MV-4-11 (cell line): ENCODE measurements around the gene KDSR.
A peak's percentile ranks its signal among the peaks of the same experiment; 100 is the strongest.

Source experiments
- DNase-seq: peaks from one replicate; lab custom pipeline; 2025; lab: John Stamatoyannopoulos, UW

Gene KDSR, protein sequence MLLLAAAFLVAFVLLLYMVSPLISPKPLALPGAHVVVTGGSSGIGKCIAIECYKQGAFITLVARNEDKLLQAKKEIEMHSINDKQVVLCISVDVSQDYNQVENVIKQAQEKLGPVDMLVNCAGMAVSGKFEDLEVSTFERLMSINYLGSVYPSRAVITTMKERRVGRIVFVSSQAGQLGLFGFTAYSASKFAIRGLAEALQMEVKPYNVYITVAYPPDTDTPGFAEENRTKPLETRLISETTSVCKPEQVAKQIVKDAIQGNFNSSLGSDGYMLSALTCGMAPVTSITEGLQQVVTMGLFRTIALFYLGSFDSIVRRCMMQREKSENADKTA

DNA sequence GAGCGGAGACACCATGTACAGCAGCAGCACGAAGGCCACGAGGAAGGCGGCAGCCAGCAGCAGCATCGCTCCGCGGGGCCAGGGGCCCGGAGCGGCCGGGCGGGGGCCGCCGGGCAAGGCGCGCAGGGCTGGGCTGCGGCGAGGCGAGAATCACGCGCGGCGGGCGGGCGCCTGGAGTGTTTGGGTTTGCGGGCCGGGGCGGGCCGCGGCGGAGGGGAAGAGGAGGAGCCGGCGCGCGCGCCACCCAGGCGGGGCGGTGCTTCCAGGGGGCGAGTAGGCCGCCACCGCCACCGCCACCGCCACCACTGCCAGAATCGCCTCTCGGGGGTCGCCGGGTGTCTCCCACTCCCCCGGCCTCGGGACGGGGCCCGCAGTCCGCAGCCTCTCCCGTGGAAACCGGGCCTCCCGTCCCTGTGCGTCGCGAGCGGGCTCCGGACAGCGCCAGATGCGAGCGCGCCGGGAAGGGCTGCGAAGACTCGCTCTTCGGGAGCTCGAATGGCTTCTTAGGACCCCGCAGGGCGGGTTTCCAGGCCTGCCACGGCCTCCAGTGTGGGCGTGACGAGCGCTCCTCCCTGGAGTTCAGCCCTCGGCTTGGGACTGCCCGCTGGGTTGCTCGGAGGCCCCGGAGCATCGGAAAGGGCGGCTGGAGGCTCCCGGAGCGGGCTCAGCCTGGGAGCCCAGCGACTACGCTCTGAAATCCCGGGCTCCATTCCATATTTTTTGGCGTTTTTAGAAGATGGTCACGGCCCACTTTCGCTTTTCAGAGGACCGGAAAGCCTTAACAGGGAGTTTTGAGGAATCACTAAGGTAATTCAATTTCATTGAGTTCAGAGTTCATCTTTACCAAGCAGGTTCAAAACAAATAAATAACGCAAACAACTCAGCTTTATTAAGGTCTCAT, at the start of gene KDSR:
Gene KDSR (minus strand): TSS at position 154 of the 901 bp plus-strand sequence. CDS start 88 bp downstream, at position 66.
- DNase-seq: peak; percentile 93

DNA sequence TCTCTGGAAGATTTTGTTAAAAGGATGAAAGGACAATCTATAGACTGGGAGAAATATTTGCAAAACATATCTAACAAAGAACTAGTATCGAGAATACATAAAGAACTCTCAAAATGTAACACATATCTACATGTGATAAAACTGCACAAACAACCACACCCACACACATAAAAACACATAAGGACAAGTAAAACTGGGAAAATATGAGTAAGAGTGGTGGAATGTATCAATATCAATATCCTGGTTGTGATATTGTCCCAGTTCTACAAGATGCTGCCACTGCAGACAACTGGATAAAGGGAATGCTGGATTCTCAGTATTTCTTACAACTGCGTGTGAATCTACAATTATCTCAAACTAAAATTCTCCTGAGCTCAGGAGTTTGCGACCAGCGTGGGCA, 45.9 kb upstream of the KDSR start:
- no peak for DNase-seq

DNA sequence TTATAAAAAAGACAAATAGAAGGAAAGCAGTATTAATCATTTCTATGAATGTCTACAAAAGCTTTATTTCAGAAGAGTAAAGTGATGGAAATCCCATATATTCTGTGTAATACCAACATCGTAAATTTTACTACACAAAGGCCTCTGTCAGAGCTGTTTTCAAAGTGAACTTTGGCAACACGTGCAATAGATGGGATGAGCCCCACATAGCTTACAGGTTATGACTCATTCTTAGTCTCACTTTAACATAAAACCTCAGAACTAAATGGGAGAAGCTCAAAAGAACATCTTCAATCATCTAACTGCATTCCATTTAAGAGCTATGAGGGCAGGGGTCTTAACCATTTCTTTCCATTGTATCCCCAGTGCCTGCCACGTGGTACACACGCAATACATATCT, 43.8 kb upstream of the KDSR start:
- DNase-seq: peak; percentile 68

DNA sequence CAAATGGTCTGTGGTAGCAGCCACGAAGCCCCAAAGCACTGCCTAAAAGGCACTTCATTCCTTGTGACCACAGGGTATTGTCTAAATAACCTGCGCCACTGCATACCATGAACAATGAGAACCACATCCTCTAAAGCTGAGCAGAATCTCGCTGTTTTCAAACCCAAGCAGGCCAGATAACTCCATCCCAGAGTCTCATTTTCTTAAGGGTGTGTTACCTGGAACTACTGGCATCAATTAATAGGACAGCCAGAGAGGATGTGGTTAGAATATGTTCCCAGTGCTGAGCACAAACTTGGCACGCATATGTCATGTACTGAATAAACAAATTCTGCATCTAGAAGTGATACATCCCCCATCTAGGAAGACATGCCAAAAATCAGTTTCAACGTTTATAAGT, 42.3 kb upstream of the KDSR start:
- DNase-seq: no peak

DNA sequence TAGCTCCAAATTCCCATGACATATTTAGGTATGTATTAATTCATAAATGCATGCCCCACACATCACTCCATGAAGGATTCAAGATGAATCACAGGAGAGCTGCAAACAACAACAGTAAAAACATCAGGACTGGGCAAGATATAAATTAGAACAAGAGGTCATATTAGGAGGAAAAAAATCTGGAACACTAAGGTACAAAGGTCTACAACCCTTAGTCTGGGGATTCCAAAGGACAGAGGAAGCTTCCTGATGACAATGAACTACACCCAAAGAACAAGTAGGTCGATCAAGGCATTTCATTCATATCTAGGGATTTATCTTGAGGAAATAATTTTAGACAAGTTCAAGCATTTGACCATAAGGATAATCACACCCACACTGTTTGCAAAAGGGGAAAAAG, 40.7 kb upstream of the KDSR start:
- DNase-seq: no peak

DNA sequence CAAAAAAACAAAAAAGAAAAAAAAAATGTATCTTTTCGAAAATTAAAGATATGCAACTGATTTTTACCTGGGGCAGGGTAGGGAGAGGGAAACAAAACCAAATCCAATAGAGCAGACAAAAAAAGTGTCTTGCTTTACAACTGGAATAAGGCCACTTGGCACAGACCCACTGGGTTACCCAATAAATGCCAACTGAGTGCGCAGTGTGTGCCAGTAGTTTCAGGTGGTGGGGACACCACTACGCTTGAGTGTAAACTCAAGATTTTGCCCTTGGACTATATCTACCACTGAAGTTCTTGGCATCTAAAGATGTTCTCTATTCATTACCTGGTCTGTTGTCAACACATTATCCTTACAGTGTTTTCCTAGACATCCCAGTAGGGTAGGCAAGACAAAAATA, 39.0 kb upstream of the KDSR start:
- DNase-seq: no peak

DNA sequence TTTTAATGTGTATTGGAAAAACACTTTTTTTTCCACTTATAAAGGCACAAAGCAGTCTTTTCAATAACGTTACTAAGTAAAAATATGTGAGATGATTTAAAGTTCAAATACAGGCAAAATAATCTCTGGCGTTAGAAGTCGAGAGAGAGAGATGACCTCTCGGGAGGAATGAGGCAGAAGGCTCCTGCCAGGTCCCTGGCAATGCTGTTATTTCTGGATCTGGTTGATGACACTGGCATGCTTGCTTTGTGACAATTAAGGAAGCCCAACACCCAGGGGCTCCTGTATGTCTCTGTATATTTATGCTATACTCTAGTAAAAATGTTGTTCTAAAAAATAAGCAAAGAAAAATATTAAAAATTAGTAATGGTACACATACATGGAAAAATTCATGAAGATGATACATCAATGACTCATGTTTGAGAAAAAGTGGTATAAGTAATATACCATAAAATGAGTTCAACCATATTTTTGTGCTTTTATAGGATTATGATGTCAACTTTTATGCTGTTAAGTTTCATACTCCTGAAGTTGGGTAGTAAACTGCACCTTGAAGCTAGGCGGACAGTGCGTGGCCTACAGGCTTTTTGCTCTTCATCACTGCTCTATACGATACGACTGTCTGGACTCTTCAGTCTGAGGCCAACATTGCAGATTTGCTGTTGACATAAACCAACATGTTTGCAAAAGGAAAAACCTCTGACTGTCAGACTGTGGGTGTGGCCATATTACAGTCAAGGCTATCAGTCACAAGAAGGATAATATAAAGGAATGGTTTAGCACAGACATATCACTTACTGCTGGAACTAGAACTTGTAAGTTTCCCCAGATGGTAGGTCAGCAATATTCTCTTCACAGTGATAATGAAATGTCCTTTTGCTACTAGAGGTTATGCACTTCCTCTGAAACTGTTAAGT, 35.5 kb upstream of the KDSR start:
- no peak for DNase-seq

DNA sequence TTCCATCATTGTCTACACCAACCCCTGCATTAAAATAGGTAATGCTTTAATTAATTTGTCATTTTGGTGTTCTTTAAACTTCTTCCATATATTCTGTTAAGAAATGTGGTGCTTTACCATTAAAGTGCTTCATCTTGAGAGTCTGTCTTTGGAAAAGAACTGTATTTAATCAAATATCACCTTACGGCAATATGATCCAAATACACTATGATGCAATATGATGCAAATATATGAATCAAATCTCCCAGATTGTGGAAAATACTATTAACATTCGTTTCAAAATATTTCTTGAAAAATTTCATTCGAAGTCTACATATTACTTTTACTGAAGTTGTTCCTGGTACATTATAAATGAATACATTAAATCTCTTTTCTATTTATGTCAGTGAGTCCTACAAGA, 32.3 kb upstream of the KDSR start:
- no peak for DNase-seq

DNA sequence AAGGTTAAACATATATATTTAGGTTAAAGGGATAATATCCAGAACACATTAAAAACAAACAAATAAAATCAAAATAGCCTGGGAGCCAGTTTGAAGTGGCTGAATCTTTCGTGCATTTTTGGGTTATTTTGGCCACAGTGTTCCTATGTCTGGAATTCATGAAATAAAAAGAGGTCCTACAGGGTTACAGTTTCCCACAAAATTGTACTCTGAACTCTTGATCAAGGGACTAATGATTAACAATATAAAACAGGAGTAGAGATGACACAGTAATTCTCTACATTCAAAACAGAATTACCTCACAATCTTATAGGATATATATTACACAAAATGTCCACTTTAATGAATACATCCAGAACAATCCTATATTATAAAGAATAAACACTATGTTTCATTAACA, 30.3 kb upstream of the KDSR start:
- no peak for DNase-seq

DNA sequence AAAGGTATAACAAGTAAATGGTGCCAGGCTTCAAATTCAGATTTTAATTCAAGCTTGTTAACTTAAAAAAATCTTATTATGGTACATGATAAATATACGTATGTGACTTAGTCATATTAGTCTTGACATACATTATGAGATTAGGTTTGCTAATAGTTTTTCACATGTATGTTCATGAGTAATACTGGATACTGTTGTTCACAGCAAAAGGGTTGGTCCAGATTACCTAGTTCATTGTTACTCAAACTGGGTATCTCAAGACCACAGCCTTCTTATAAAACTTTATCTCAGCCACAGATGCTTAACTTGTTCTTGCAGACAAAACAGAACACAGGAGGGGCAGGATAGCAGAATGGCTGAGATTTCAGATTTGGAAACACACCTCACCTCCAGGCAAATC, 28.5 kb upstream of the KDSR start:
- no peak for DNase-seq

DNA sequence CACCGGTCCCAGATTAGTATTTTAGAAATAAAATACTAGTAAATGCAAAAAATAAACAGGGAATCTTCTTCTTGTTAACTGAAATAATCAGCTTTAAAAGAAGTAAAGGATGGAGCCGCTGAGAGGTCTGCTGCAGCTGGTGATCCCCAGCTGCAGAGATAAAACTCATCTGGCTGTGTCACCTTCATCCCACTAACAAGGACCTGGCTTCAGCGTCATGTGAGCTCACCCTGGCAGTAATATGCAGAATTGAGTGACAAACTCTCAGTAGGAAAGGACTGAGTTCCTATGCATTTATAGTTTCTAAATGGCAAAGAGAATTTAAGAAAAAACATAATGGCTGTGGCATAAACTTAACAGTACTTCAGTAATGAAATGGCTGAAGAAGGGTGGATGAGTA, 27.9 kb upstream of the KDSR start:
- DNase-seq: no peak

DNA sequence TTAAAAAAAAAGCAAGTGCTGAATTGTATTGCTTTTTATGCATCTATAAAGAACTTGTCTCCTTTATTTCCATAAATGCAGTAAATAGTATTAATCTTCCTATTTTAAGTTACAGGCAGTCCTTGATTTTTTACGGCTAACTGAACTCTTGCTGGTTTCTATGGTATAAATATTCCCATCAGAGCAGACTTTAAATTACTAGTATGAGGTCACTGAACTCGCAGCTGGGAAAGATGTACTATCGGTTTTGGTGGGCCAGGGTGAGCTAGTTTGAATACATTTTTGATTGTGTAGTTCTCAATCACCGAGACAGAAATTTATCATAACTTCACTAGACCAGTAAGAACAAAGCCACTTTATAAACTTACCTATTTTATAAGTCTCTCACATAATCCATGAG, 20.9 kb upstream of the KDSR start:
- DNase-seq: no peak

DNA sequence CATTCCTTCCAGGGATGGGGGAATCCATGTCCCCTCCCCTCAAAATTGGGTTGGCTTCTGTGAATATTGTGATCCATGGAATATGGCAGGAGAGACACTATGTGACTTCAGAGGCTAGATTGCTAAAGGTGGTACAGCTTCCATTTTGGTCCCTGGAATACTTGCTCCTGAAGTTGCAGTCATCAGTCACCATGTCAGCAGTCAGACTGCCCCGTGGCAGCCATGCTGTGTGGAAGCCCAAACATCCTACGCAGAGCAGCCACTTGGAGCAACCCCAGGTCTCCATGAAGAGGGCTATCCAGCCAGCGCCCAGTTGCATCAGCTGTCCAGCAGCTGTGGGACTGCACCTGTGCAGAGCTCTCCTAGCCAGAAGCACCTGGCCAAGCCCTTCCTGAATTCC, 15.8 kb upstream of the KDSR start:
- DNase-seq: no peak

DNA sequence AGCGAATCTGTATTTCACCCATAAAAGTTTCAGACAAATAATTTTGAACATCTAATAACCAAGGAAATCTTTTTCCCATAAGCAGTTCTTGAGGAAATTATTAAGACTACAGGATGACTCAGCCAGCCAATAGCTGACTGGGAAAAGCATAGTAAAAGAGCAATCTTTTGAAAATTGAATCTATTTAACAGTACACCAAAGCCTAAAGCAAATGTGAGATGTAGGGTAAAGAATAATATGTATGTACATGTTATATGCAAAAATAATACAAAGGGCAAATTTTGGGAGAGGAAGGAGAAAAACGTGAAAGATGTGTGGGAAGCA, 12.6 kb upstream of the KDSR start:
- no peak for DNase-seq

DNA sequence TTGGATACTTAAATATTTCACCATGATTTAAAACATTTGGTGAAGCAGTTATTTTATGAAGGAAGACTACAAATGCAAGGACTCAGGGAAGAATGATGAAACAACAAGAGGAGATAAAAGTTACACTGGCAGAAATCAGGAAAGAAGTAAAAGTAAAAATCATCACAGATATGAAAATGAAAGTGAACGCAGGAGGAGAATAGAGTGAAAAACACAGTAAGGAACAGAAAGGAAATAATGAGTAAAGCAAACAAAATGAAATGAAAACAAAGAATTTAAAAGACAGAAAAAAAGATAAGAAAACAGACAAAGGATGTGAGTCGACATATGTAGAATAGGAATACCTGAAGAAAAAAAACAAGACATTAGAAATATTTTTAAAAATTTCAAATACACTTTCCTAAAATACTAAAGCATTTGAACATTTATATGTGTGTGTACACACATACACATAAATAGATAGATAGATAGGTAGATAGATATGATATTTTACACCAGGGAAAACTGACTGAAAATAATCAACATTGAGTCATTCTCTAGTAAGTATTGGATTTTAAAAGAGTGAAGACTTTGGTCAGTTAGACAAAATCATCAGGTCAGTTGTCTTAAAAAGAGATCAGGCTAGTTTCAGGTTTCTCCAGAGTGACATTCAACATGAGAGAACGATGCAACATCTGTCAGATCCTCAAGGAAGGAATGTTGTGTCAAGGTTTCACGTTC, 12.1 kb upstream of the KDSR start:
- no peak for DNase-seq

DNA sequence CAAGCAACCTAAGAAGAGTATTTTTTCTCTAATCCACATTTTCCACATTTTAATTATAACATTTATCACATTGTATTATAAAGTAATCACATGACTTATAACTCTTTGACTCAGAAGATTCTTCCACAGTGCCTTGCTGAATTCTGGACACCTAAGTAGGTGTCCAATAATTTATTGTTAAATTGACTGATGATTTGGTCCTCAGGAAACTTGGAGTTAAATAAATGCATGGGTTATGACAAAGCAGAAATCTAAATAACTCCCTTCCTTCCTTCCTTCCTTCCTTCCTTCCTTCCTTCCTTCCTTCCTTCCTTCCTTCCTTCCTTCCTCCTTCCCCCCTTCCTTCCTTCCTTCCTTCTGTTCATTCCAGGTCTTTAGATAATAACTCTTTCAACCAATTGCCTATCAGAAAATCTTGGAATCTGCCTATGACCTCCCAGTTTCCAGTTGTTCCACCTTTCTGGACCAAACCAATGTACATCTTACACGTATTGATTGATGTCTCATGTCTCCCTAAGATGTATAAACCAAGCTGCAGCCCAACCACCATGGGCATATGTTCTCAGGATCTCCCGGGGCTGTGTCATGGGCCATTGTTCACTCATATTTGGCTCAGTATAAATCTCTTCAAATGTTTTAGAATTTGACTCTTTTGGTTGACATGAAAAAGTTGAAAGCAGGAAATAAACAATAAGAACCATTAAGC, 10.4 kb upstream of the KDSR start:
- no peak for DNase-seq

DNA sequence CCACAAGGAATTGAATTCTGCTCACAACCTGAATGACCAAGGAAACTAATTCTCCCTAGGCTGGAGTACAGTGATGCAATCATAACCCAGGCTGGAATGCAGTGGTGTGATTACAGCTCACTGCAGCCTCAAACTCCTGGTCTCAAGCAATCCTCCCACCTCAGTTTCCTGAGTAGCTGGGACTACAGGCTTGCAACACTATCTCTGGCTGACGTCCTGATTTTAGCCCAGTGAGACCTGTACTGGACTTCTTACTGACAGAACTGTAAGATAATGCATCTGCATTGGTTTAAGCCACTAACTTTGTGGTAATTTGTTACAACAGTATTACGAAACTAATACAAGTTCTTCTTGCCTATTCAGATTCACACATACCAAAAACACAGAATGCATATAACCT, 9.5 kb upstream of the KDSR start:
- peak; percentile 63 for DNase-seq

DNA sequence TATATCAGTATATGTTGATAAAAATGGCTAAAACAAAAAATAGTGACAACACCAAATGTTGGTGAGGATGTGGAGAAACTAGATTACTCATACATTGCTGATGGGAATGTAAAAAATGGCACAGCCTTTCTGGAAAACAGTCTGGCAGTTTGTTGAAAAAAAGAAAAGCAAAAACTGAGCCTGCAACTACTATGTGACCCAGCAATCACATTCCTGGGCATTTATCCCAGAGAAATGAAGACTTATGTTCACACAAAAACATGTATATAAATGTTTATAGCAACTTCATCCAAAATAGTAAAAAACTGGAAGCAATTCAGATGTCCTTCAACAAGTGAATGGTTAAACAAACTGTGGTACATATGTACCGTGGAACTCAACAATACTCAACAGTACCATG, 7.5 kb upstream of the KDSR start:
- DNase-seq: no peak

DNA sequence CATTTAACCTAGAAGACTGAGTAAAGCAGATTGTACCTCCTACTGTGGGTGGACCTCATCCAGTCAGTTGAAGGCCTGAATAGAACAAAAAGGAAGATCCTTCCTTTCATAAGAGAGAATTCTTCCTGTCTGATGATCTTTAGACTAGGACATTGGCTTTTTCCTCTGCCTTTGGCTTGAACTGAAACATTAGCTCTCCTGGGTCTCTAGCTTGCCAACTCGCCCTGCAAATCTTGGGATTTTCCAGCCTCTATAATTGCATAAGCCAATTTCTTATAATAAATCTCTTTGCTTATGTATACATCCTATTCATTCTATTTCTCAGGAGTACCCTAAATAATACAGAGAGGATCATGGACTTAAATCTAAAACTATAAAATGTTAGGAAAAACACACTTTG, 6.2 kb upstream of the KDSR start:
- no peak for DNase-seq

DNA sequence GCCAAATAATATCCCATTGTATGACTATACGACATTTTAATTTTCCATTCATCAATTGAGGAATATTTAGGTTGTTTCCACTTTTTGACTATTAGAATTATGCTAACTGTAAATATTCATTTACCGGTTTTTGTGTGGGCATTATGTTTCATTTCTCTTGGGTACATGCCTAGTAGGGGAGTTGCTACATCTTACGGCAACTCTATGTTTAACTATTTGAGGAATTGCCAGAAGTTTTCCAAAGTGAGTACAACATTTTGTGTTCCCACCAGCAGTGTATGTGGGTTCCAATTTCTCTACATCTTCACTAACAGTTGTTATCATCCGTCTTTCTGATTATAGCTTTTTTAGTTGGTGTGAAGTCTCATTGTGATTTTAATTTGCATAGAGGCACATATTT, 1.6 kb upstream of the KDSR start:
- no peak for DNase-seq
